ENCODE measurements around the gene RHBDF2.
"Not testable (repeated sequence)": the region's sequence is repeated elsewhere in the genome, so short reads cannot be mapped to it uniquely, and the experiment has no call there.

RHBDF2 gene

DNA sequence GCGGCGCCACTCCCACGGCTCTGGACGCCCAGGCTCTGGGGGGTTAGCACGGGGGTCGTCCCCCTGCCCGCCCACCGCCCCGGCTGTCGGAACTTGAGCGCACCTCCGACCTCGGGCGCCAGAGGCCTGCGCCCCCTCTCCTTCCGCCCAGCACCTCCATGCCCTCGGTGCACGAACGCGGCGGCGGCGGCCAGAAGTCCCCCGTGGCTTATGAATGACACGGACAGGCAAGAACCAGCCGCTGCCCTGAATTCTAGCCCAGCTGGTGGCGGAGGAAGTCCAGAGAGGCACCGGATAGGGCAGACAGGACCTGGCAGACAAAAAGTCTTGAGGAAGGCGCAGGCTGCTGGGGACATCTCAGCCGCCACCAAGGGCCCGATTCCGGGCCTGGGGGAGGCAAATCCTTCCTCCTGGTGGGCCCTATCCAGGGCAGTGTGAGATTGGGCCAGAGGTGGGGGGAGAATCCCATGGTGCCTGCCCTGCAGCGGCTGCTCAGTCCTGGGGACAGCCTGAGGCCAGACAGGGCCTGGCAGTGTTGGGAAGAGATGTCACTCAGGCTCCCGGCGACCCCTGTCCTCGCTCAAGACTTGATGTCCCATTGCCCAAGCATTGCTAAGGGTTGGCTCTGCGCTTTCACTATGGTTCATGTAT is 37.2 kb upstream of the RHBDF2 start:
- DNase-seq (ENCODE audit: low read depth, low spot score) = peak; percentile 28

DNA sequence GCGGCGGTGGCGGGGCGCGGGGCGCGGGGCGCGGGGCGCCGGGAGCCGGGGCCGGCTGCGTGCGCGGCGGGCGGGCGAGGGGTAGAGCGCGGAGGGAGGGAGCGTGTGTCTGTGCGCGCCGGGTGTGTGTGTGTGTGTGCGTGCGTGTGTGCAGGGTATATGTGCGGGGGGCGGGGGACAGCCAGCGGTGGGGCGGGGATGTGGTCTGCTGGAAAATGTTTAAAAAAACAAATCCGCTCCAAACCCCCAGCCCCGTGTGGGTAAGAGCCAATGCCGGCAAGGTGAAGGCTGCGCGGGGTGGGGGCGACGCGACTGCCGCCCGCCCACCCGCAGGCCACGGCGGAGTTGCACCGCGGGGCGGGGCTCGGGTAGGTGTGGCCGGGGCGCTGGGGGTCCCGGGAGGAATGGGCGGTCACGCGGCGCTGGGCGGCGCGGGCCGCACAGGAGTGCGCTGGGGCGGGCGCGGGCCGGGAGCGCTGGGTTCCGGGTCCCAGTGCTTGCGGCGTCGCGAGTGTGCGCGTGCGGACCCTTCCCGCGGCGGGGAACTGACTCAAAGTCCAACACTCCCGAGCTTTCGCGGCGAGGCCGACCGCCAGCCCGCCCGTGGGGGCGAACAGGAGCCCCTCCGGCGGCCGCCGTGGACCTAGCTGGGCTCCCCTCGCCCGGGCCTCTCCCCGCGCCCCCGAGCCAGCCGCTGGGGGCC is 36.5 kb upstream of the RHBDF2 start, which contains the start of gene CYGB:
Gene CYGB (minus strand): TSS at position 132 of the 703 bp plus-strand sequence. CDS start 167 bp downstream, outside the sequence.
- peak; percentile 56 for DNase-seq (ENCODE audit: low read depth, low spot score)

DNA sequence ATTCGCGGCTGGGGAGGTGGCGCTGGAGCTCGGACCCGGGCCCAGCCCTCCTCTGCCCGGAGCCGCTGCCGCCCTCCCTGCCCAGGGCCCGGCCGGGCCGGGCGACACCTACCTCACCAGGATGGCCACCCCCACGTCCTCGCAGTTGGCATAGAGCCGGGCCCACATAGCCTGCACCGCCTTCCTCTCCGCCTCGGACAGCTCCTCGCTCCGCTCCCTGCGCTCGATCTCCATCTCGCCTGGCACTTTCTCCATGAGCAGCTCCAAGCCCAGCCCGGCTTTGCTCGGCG is 36.0 kb upstream of the RHBDF2 start:
- DNase-seq (ENCODE audit: low read depth, low spot score) = peak; percentile 71

DNA sequence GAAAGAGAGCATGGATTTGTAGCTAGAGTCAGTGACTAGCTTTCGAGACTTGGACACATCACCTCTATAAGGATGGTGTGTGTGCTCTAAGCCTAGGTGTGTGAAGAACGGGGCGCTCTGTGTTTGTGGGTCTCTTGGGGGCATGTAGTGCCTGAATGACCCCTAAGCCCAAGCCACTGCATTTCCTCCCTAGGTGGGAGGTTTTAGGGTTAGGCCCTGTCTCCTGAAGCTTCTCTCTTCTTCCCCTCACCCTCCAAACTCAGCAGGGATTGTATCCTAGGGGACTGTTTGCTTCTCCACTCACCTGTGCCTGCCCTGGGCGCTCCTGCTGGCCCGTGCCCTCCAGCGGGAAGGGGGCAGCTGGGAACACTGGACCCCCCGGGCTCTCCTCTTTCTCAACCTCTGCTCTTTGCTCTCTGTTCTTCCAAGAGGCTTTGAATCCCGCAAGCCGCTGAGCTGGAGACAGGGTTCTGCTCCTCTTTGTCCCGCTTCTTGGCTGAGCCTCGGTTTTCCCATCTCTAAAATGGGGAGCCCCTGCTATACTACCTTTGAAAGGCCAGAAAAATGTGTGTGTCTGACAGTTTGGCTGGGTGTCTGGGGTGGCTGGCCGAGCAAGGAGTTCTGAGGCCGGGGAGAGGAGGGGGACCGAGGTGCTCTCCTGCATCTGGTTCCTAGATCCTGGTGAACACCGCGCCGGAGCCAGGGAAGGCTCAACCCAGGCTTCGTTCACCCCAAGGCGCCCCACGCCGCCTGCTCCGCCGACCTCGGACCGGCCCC is 35.5 kb upstream of the RHBDF2 start:
- DNase-seq (ENCODE audit: low read depth, low spot score) = no peak

DNA sequence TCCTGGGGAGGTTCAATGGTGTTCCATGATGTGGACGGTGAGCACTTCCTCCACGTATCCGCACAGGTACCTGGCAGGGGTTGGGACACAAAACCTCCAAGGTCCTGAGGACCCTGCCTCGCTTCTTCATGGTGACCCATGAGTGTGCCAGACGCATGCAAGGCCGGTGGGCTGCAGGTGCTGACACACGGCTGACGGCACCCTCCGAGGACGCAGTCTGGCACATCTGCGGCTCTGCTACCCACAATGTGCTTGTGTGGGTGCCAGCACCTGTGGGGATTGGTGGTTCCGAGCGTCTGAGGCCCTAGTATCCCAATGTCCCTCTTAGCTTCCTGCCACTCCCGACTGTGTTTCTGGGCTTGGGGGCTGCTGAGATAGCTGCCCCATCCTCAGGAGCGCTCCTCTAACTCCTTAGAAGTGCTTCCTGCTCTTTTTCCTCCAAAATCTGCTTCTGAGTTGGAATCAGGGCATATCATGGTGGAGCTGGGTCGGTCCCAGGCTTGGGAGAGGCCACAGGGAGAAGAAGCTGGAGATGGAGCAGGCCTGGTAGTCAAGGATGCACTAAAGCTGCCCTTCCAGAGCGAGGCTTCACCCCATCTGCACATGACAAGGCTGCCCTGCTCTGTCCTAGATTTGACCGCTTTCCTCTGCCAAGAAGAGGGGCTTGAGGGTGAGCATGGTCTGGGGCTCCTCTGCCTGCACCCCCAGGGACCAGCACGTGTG is 34.7 kb upstream of the RHBDF2 start:
- DNase-seq (ENCODE audit: low read depth, low spot score) = no peak

DNA sequence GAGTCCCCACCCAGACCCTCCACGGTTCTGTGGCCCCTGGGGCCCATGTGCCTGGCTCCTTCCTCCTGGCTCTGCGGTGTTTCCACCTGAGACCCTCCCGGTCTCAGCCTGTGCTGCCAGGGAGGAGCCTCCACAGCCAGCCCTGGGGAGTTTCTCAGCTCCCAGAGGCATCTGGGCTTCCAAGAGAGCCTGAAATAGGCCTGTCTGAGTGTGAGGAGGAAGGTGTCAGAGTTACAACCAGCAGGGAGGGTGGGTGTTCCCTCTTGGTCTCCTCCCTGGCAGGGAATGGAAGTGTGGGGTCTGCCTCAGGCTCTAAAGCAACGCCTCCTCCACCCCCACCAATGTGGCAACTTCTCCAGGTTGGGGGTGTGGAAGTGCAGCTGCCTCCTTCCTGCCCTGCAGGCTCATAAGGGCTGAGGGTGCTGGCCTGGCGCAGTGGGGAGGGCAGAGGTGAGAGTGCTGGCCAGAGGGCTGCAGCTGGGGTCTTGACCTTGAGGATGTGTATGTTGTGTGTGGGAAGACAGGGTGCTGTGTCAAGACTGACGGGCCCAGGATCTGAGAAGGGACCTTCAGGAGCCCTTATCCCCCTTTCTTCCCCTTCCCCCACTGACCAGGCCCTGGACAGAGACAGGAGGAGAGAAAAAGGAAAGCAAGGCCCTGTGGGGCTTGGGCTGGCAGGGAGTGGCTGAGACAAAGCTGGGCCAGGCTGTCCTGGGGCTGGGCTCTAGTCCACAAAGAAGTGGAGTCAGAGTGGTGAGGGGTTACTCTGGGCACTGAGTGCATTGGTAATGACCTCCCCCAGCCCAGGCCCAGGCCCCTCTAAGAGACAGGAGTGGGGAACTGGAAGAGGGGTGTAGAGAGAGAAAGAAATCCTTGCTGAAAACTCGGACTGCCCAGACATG is 33.9 kb upstream of the RHBDF2 start:
- no peak for DNase-seq (ENCODE audit: low read depth, low spot score)

DNA sequence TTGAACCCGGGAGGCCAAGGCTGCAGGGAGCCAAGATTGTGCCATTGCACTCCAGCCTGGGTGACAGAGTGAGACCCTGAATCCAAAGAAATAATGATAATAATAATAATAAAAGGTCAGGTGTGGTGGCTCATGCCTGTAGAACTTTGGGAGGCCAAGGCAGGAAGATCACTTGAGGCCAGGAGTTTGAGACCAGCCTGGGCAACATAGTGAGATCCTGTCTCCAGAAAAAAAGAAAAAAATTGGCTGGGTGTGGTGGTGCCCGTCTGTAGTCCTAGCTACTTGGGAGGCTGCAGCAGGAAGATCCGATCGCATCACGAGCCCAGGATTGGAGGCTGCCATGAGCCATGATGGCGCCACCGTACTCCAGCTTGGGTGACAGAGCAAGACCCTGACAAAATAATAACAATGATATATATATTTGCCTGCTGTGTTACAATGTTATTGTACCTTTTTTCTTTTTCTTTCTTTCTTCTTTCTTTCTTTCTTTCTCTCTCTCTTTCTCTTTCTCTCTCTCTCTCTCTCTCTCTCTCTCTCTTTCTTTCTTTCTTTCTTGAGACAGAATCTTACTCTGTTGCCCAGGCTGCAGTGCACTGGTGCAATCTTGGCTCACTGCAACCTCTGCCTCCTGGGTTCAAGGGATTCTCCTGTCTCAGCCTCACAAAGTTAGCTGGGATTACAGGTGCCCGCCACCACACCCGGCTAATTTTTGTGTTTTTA is 32.6 kb upstream of the RHBDF2 start:
- DNase-seq (ENCODE audit: low read depth, low spot score) = not testable (repeated sequence)

DNA sequence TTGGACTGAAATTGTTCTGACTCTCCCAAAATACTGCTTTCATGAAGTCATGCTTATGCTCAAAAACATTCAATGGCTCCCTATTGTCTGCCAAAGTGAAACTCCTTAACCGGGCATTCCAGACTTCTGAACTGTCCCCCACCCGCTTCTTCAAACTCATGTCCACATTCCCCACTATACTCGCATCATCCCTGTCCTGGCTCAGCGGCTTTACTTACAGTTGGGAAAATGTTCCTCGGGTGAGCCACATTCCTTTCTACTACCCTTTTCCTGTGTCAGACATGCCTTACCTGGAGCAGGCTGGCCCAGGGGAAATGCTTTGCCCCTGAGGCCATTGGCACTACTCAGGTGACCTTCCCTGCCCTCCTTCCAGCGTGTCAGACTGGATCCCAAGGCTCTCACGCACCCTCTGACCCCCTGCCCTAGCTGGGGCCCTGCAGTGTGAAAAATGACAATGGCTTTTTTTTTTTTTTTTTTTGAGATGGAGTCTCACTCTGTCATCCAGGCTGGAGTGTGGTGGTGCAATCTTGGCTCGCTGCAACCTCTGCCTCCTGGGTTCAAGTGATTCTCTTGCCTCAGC is 30.9 kb upstream of the RHBDF2 start:
- peak; percentile 35 for DNase-seq (ENCODE audit: low read depth, low spot score)

DNA sequence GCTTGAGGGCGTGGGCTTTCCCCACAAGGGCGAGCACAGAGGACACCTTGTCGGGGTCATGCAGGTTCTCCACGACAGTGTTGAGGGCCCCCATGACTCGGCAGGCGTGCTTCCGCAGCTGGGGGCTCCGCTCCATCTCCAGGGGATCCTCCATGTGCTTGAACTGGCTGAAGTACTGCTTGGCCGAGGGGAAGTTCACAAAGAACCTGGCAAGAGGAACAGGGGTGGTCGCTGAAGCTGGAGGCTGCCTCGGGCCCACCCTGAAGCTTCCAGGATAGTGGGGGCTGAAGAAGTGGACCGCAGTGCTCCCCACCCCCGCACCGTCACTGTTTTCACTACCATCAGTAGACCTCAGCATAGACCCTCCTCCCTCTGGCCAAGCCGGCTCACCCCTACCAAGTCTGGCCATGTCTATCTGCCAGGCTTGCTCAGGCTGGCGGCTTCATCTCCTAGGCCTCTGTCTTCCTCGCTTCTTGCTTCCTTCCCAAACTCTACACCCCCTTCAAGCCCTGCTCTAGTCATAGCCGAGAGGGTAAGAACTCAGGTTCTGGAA is 30.3 kb upstream of the RHBDF2 start:
- no peak for DNase-seq (ENCODE audit: low read depth, low spot score)

DNA sequence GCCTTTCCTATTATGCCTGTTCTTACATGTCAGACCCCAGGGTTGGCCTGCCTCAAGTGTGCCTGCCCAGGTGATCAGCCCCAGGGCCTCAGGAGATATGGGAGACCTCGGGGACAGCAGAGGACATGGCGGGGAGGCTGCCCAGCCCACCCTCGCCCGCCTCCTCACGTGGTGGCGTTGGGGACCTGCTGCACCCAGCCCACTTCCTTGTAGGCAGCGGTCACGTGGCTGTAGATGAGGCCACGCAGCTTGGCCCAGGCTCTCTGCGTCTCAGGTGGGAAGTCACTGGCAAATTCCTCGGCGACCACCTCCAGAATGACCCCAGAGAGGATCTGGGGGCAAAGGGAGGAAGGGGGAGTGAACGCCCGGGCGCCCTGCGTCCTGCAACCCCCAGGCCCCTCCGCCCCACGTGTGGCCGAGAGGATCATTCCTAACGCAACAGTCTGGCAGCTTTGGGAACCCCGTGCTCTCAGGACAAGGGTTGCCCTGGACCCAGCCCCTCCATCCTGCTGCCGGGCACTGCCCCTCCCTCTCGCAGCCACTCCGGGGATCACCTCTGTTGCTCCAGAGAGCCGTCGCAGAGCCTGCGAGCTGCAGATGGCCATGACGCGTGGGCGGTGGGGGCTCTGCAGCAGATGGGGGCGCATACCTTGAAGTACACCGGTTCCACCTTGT is 29.7 kb upstream of the RHBDF2 start:
- no peak for DNase-seq (ENCODE audit: low read depth, low spot score)

DNA sequence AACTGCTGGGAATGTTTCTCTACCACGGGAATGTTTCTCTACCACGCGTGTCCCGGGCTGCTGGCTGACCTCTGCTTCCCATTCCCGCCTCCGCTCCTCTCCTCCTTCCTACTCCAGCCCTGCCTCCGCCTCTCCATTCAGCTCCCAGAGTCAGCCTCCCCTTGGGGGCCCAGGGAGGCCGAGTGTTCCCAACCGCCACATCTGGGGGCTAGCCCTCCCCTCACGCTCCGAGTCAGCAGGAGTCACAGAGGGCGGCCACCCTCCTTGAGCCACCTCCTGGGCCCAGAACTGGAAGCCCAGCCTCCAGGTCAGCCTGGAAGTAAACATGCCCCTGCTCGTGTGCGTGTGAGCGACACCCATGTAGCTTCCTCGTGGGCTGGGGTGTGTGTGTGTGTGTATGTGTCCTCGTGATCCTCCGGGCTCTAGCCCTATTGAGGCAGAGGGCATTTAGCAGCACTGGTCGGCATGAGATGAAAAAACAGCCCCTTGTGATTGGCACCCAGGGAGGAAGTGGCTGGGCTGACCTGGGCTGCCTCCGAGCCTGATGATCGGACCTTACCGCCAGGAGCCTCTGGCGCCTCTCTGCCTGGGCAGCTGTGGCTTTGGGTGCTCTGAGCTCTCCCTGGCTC is 29.0 kb upstream of the RHBDF2 start:
- peak; percentile 26 for DNase-seq (ENCODE audit: low read depth, low spot score)

DNA sequence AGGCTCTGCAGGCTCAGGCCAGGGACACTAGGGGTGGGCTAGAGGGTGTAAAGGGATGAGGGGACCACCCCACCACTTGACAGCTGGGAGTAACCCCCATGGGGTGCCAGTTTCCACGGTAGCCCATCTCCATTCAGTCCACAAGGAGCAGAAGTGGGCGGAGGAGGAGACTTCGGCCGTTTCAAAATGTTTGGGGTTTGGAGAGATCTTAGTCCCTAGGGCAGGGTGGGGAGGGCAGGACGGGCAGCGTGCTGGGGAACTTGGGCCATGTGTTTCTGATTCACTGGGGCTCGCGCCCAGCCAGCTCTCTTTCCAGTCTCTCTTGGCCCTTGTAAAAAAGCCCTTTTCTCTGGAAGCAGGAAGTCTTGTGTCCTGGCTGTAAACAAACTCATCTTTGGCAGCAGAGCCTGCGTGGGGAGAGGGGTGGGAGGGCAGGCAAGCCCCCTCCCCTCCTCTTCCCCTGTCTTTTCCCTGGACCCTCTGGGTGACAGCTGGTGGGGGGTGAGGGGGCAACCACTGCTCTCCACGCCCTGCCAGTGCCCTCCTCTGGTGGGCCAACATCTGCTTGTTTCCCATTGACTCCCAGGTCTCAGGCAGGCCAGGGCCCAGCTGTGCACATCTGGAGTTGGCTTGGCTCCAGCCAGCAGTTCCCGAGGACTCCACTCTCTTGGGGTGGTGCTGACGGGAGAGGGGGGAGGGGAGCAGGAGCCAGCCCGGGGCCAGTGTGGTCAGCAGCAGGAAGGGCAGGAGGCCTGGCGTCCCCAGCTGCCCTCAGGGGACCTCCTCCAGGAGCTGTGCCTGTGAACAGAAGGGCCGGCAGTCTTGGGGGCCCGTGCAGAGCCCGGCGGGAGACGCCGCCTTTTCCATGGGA is 28.2 kb upstream of the RHBDF2 start:
- DNase-seq (ENCODE audit: low read depth, low spot score) = peak; percentile 53

DNA sequence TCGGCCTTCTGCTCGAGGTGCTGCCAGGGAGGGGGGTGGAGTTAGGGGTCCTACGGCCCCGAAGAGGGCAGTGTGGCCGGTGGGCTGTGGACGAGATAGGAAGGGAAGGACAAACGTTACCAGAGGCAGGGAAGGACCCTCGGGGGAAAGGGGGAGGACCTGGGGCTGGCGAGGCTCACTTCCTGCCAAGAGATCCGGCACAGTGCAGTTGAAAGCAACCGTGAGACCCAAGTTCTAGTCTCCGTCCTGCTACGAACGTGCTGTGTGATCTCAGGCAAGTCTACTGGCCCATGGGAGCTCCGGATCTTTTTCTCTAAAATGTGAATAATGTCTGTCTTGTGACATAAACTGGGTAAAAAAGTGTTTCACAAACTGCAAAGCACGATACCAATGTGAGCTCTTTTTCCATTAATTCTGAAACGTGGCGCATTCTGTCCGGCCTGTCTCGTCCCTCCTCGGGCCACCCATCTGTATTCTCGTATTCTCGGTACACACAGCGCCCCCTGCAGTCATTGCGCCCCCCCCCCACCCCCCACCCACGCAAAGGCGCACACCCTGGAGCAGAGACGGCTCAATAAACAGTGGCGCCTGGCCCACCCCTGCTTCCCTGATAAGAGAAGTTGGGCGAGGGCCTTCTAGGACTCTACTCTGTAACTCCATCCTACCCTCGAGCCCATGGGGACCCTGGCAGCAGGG is 27.5 kb upstream of the RHBDF2 start:
- DNase-seq (ENCODE audit: low read depth, low spot score) = no peak

DNA sequence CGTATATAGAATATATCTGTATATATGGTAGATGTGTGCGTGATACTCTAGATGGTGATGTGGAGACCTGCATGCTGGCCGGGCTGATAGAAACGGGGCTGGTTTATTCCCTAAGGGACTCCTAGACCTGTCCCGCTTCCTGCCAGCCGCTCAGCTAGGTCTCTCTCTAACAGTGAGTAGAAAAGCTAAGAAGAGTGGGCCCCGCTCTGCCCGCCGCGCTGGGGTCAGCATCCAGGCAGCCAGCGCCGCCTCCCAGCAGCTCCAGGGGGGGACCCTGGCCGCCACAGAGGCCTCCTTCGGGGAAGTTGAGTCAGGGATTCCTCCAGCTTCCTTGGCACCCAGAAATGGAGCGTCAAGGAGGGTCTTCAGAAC is 26.9 kb upstream of the RHBDF2 start:
- no peak for DNase-seq (ENCODE audit: low read depth, low spot score)

DNA sequence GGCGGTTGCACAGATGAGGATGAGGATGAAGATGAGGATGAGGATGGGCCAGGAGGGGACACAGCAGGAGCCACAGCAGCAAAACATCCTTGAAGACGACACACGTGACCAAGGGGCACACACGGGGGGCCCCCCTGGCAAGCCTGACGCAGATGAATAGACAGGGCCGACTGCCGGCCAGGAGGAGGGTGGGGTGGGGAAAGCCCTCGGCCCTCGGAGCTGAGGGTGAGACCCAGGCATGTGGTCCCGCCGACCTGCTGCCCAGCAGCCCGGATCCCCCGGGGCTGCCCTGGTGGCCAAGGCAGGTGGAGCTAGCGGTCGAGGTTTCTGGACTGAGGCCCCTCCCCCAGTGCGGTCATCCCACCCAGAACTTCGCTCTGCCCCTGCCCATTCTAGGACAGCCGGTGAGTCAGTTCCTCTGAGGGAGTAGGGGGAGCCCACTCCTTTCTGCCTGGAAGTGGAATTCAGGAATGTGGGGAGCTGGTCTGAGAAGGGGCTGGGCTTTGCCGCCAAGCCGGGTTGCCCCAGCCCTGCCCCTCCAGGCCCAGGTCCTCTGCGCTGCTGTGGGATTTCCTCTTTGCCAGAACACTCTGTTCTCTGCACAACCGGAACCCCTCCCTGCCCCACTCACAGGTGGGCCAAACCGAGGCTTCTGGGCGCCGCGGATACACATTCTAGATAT is 26.3 kb upstream of the RHBDF2 start:
- DNase-seq (ENCODE audit: low read depth, low spot score) = peak; percentile 92

DNA sequence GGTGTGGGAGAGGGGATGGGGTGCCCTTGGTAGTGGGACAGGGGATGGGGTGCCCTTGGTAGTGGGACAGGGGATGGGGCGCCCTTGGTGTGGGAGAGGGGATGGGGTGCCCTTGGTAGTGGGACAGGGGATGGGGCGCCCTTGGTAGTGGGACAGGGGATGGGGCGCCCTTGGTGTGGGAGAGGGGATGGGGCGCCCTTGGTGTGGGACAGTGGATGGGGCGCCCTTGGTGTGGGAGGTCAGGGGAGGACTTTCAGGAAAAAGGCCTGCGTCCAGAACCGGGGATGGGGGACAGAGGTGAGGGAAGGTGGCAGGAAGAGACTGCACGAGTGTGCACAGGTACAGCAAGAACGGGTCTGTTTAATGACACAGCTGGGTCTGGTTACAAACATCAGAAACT is 25.8 kb upstream of the RHBDF2 start:
- not testable (repeated sequence) for DNase-seq (ENCODE audit: low read depth, low spot score)

DNA sequence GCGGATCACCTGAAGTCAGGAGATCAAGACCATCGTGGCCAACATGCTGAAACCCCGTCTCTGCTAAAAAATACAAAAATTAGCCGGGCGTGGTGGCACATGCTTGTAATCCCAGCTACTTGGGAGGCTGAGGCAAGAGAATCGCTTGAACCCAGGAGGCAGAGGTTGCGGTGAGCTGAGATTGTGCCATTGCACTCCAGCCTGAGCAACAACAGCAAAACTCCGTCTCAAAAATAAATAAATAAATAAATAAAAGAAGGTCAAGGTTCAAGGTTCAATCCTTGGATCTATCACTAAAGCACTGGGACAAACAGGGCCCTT is 24.2 kb upstream of the RHBDF2 start:
- not testable (repeated sequence) for DNase-seq (ENCODE audit: low read depth, low spot score)

Data from astrocyte of the hippocampus (primary cell).